HCT116 (cell line): ENCODE results near the gene NLRC5. TPM values are rescaled to one million over a fixed set of nuclear protein-coding genes. Genes with fewer than 3 reads are reported as not detected.

Source experiments
- ATAC-seq: fragments of 200-7000 bp; cut with Tn5 transposase; 2 replicates; pipeline ENCODE4 v1.9.1; 2020; ENCODE audit warnings: mild to moderate bottlenecking, moderate library complexity
- BruUV-seq: library from RNA; stranded (reverse); fragments of 400-500 nt; replicated peaks from 2 replicates; lab custom pipeline; 2021; lab: Mats Ljungman, UMichigan
- CTCF ChIA-PET: fragments of 300-600 bp; sonication (Branson Sonifier 250); formaldehyde crosslinking; loops from one replicate; lab custom pipeline; 2021; ENCODE audit warnings: antibody characterized with exemption; lab: Charles Lee
- POLR2A ChIA-PET: fragments of 300-600, 350-600 bp; sonication (Branson Sonifier 250); formaldehyde crosslinking; loops from one replicate; lab custom pipeline; 2021; ENCODE audit warnings: antibody characterized with exemption; lab: Charles Lee
- RAD21 ChIA-PET, 2 experiments: fragments of 300-600 bp; sonication (Branson Sonifier 250); formaldehyde crosslinking; loops; one replicate each; lab custom pipeline; 2023; ENCODE audit warnings: low total read pairs in 2 of 2; ENCODE audit not compliant: uncharacterized antibody in 2 of 2, unreplicated experiment in 2 of 2, low non-redundant PET in 1 of 2; lab: Charles Lee
- DNase-seq: peaks from one replicate; pipeline ENCODE4 v3.0.0-alpha.2; 2010; ENCODE audit warnings: low read depth, low spot score
- H2AFZ ChIP-seq: fragments of 200-600 bp; shearing (Covaris generic), sonication (generic); 2 replicates; pipeline ENCODE4 v1.6.1; 2017; ENCODE audit warnings: low read depth, mixed run types, mixed read lengths, antibody characterized with exemption, low read length; ENCODE audit not compliant: poor library complexity, severe bottlenecking
- H3K27ac ChIP-seq: 2 replicates; pipeline ENCODE4 v1.5.1; 2012; ENCODE audit warnings: low read depth, low read length
- H3K27me3 ChIP-seq: fragments of 200-600 bp; sonication (generic); 2 replicates; pipeline ENCODE4 v1.6.1; 2016; ENCODE audit warnings: mixed run types, low read length, mixed read lengths; ENCODE audit not compliant: insufficient read depth
- H3K36me3 ChIP-seq, 2 experiments: fragments of 200-500 bp in 1 of 2; fragments of 200-600 bp in 1 of 2; sonication (Bioruptor generic) in 1 of 2; sonication (generic) in 1 of 2; 2 replicates each; pipeline versions ENCODE4 v1.5.1 to v1.6.1; 2014 to 2016; ENCODE audit warnings: low read length in 2 of 2, inconsistent platforms in 1 of 2, mixed read lengths in 1 of 2, mixed run types in 1 of 2; ENCODE audit not compliant: insufficient read depth in 2 of 2, control insufficient read depth in 1 of 2
- H3K4me1 ChIP-seq, 2 experiments: fragments of 200-600 bp in 1 of 2; sonication (generic) in 1 of 2; 2 replicates each; pipeline versions ENCODE4 v1.5.1 to v1.6.1; 2012 to 2017; ENCODE audit warnings: low read length in 2 of 2, inconsistent platforms in 1 of 2, mild to moderate bottlenecking in 1 of 2, mixed read lengths in 1 of 2, mixed run types in 1 of 2, moderate library complexity in 1 of 2; ENCODE audit not compliant: insufficient read depth in 2 of 2, control insufficient read depth in 1 of 2
- H3K4me2 ChIP-seq: fragments of 200-600 bp; sonication (generic); 2 replicates; pipeline ENCODE4 v1.6.1; 2017; ENCODE audit warnings: mixed run types, low read length, mixed read lengths
- H3K4me3 ChIP-seq, 2 experiments: fragments of 200-600 bp in 1 of 2; sonication (generic) in 1 of 2; replicated peaks in 1 of 2; 2 replicates each; pipeline ENCODE4 v1.5.1; 2011 to 2016; ENCODE audit warnings: low read length in 2 of 2, control low read depth in 1 of 2, low read depth in 1 of 2, mild to moderate bottlenecking in 1 of 2, mixed read lengths in 1 of 2, mixed run types in 1 of 2
- H3K79me2 ChIP-seq: fragments of 200-600 bp; sonication (generic); 2 replicates; pipeline ENCODE4 v1.6.1; 2017; ENCODE audit warnings: mild to moderate bottlenecking, mixed run types, low read length, moderate library complexity, mixed read lengths; ENCODE audit not compliant: insufficient read depth
- H3K9ac ChIP-seq: fragments of 200-600 bp; sonication (generic); 2 replicates; pipeline ENCODE4 v1.6.1; 2016; ENCODE audit warnings: low read length, mixed read lengths
- H3K9me2 ChIP-seq: fragments of 200-600 bp; sonication (generic), shearing (Covaris generic); 2 replicates; pipeline ENCODE4 v1.6.1; 2017; ENCODE audit warnings: mixed run types, mild to moderate bottlenecking, moderate library complexity; ENCODE audit not compliant: insufficient read depth
- H3K9me3 ChIP-seq, 2 experiments: fragments of 200-500 bp in 1 of 2; fragments of 200-600 bp in 1 of 2; sonication (Bioruptor generic) in 1 of 2; sonication (generic) in 1 of 2; 2 replicates each; pipeline ENCODE4 v1.6.1; 2014 to 2017; ENCODE audit warnings: low read length in 2 of 2, mixed read lengths in 2 of 2, inconsistent platforms in 1 of 2, low read depth in 1 of 2, mild to moderate bottlenecking in 1 of 2, mixed run types in 1 of 2, moderate library complexity in 1 of 2; ENCODE audit not compliant: control insufficient read depth in 1 of 2, insufficient read depth in 1 of 2
- H4K20me1 ChIP-seq: fragments of 200-600 bp; sonication (generic), shearing (Covaris generic); 2 replicates; pipeline ENCODE4 v1.6.1; 2017; ENCODE audit warnings: mixed run types, mild to moderate bottlenecking, moderate library complexity; ENCODE audit not compliant: insufficient read depth
- ELF1 ChIP-seq: IDR thresholded peaks from 2 replicates; pipeline ENCODE4 v1.6.1; 2012; ENCODE audit warnings: low read depth, borderline replicate concordance
- EZH2 ChIP-seq: fragments of 200-600 bp; sonication (generic); IDR thresholded peaks from 2 replicates; pipeline ENCODE4 v1.6.1; 2017; ENCODE audit warnings: antibody characterized with exemption, mixed run types
- POLR2A ChIP-seq: IDR thresholded peaks from 2 replicates; pipeline ENCODE4 v1.7.0; 2011; ENCODE audit warnings: borderline replicate concordance; ENCODE audit not compliant: insufficient read depth, insufficient read length; ENCODE audit errors: extremely low read depth
- RAD21 ChIP-seq: IDR thresholded peaks from 2 replicates; pipeline ENCODE4 v1.6.1; 2012; ENCODE audit warnings: low read depth, mild to moderate bottlenecking
- ZBTB33 ChIP-seq: IDR thresholded peaks from 2 replicates; pipeline ENCODE4 v1.6.1; 2011; ENCODE audit warnings: mild to moderate bottlenecking, low read length, moderate library complexity; ENCODE audit not compliant: insufficient replicate concordance; ENCODE audit errors: extremely low read depth
- intact Hi-C: fragments of 100-400 bp; cut with micrococcal nuclease; formaldehyde crosslinking; loops from 2 replicates; pipeline ENCODE4 v1.10.0; 2022
- total RNA-seq: library from RNA; stranded (reverse); gene quantifications from one replicate; pipeline ENCODE4 v1.2.1, GENCODE V29; 2021; ENCODE audit not compliant: unreplicated experiment

The NLRC5 gene
- total RNA-seq, 1 experiment from 2014 or later, result 10.4 TPM

DNA sequence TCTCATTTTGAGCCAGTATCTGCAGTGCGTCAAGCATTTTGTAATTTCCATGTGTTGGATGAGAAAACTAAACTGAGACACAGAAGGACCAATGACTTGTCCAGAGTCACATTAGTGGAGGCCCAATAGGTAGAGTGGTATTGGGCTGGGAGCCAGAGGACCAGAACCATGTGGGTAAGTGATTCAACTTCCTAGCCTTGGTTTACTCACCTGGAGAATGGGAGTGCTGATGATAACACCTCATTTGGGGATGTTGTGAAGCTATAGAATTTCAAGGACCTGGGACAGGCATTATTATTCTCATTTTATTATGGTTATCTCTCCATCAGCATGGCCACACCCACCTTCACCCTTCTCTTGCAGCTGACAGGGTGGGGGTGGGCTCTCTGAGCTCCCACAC is 111.1 kb downstream of the NLRC5 start:
- ChIA-PET POLR2A (no interaction called here), CTCF (interaction anchor here (2.5 kb wide), 1 partner anchor 8 kb away, joined by 8 read pairs; the partner anchor contains the start of gene CPNE2), RAD21 (no interaction called here)
- Histone ChIP-seq H3K27me3 (no peaks in the 10 kb centered on the region), H4K20me1 (no peaks in the 10 kb centered on the region), H3K27ac (no peak overlapping the region), H3K4me2 (peak overlapping the region; percentile 69), H3K4me3 (peak overlapping the region in 1 of 2 experiments; percentile 30; a peak in 2 of 4 replicates), H3K9me3 (no peaks in the 10 kb centered on the region), H3K36me3 (no peaks in the 10 kb centered on the region), H2AFZ (no peak overlapping the region), H3K9ac (no peak overlapping the region), H3K4me1 (peaks cover 9 to 37% of the 10 kb centered on the region in 2 experiments), H3K9me2 (no peaks in the 10 kb centered on the region), H3K79me2 (peaks cover 5% of the 10 kb centered on the region; the same call in 1 of the 2 replicates)
- no TSS peak for BruUV-seq
- DNase-seq (no peak), ATAC-seq (0 out of 2 replicates have a peak, but pooled peaks have one; percentile 4)
- intact Hi-C loops, result no loop called here
- no peak for TF ChIP-seq ZBTB33
- no peak for TF ChIP-seq ELF1
- no peak for TF ChIP-seq RAD21

DNA sequence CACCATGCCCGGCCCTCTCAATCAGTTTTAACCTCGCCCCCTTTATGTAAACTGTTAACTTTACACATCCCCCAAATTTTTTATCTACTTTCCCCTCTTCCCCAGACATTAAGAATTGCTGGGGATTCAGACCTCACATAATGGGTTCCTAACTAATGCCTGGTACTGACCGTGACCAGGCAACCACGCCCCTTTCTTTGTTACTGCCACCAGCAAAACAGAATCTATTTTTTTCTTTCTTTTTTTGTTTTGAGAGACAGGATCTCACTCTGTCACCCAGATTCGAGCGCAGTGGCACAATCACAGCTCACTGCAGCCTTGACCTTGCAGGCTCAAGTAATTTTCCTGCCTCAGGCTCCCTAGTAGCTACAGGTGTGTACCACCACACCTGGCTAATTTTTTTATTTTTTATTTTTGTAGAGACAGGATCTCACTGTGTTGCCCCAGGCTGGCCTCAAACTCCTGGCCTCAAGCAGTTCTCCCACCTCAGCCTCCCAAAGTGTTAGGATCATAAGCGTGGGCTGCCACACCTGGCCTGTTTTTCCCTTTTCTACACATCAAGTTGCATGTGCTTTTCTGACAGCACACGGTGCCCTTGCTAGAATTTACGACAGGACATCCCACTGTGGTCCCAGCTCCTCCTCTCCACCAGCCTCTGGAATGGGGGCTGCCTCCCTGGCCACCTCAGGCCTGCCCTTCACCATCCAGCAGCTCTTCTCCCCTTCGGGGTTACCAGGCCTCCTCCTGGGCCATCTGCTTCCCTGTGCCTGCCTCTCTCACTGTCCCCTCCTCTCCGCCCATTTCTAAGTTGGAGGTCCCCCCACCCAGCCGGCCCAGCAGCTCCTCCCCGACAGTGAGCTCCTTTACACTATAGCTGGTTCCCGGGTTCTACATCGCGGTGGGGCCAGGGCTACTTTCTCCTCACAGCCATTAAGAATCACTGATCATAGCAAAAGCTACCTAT is 113.8 kb downstream of the NLRC5 start:
- no TSS peak for BruUV-seq
- H3K9me2 ChIP-seq, result no peaks in the 10 kb centered on the region
- H3K36me3 ChIP-seq, result no peaks in the 10 kb centered on the region
- H4K20me1 ChIP-seq, result no peaks in the 10 kb centered on the region
- no peak for ATAC-seq
- ChIA-PET POLR2A (no interaction called here), CTCF (interaction anchor here (1.1 kb wide), 1 partner anchor 12 kb away, joined by 4 read pairs; no protein-coding TSS in a partner anchor), RAD21 (no interaction called here)
- TF ChIP-seq EZH2, result no peak
- no peak for TF ChIP-seq POLR2A
- DNase-seq, result no peak
- peaks cover 9 to 46% of the 10 kb centered on the region in 2 experiments for H3K4me1 ChIP-seq
- no peak overlapping the region for H3K4me3 ChIP-seq
- H3K27ac ChIP-seq, result no peak overlapping the region
- no peaks in the 10 kb centered on the region for H3K27me3 ChIP-seq
- intact Hi-C loops, result no loop called here
- H3K79me2 ChIP-seq, result peaks cover 5% of the 10 kb centered on the region; the same call in 1 of the 2 replicates
- no peak overlapping the region for H3K9ac ChIP-seq
- no peaks in the 10 kb centered on the region for H3K9me3 ChIP-seq
- no peak overlapping the region for H2AFZ ChIP-seq
- no peak overlapping the region for H3K4me2 ChIP-seq
